Uterus (tissue), 2 donors: Measurements from ENCODE around the gene GPR68.

Experiments
- CTCF ChIP-seq, 4 experiments: fragments of 200-600 bp in 2 of 4; fragments of 450-650 bp in 2 of 4; sonication (generic) in 2 of 4; IDR thresholded peaks; one replicate each; pipeline ENCODE4 v1.5.1; 2016 to 2019; ENCODE audit warnings: antibody characterized with exemption in 4 of 4, mild to moderate bottlenecking in 2 of 4, moderate library complexity in 1 of 4
- POLR2A ChIP-seq, 2 donors: fragments of 450-650 bp; IDR thresholded peaks; one replicate each; pipeline ENCODE4 v1.6.1; 2016; ENCODE audit warnings: antibody characterized with exemption in 2 of 2, mild to moderate bottlenecking in 1 of 2, moderate library complexity in 1 of 2

GRCh38 chr14:91215381-91215780, 29.1 kb downstream of the GPR68 start:
- TF ChIP-seq CTCF (IDR thresholded peaks at IDR 0.05) (no peak), POLR2A (IDR thresholded peaks at IDR 0.05) (no peak)
